ENCODE measurements around the gene RAB15.

Gene RAB15

GRCh38 chr14:64953661-64954060 lies 18.5 kb downstream of the RAB15 start:
- DNase-seq, result no peak

- DNase-seq, result no peak
Measured at GRCh38 chr14:64953310-64953654, 18.9 kb downstream of the RAB15 start.

- no peak for DNase-seq
Measured at GRCh38 chr14:64952598-64953309, 19.4 kb downstream of the RAB15 start.

GRCh38 chr14:64951724-64952123 lies 20.4 kb downstream of the RAB15 start:
- no peak for DNase-seq

GRCh38 chr14:64951291-64951690 lies 20.8 kb downstream of the RAB15 start:
- DNase-seq, result no peak

GRCh38 chr14:64950889-64951288 lies 21.2 kb downstream of the RAB15 start:
- DNase-seq, result no peak

GRCh38 chr14:64948612-64949210 lies 23.4 kb downstream of the RAB15 start:
- no peak for DNase-seq

GRCh38 chr14:64947710-64948611 lies 24.2 kb downstream of the RAB15 start:
- DNase-seq, result no peak

GRCh38 chr14:64946310-64947045 lies 25.7 kb downstream of the RAB15 start:
- no peak for DNase-seq

- no peak for DNase-seq
Measured at GRCh38 chr14:64945431-64946178, 26.5 kb downstream of the RAB15 start.

- DNase-seq, result no peak
Measured at GRCh38 chr14:64944861-64945260, 27.3 kb downstream of the RAB15 start.

- DNase-seq, result no peak
Measured at GRCh38 chr14:64944041-64944440, 28.1 kb downstream of the RAB15 start.

- no peak for DNase-seq
Measured at GRCh38 chr14:64943556-64943955, 28.6 kb downstream of the RAB15 start.

GRCh38 chr14:64942531-64943111 lies 29.5 kb downstream of the RAB15 start, which contains the start of gene GPX2:
Gene GPX2, minus strand, starts transcription at chr14:64942745. Its CDS starts 19 bp downstream, at chr14:64942726.
- peak; percentile 42 to 53 for DNase-seq

GRCh38 chr14:64940336-64940910 lies 31.7 kb downstream of the RAB15 start:
- no peak for DNase-seq

GRCh38 chr14:64939817-64940190 lies 32.3 kb downstream of the RAB15 start:
- DNase-seq, result no peak

GRCh38 chr14:64938972-64939816 lies 32.9 kb downstream of the RAB15 start:
- DNase-seq, result no peak

- no peak for DNase-seq
Measured at GRCh38 chr14:64937821-64938193, 34.3 kb downstream of the RAB15 start.

GRCh38 chr14:64937171-64937820 lies 34.8 kb downstream of the RAB15 start:
- no peak for DNase-seq

- no peak for DNase-seq
Measured at GRCh38 chr14:64935508-64935907, 36.6 kb downstream of the RAB15 start.

All from NCI-H1930 (cell line).